LNCAP (cell line): ENCODE results near the gene HNRNPH1.

Source experiments
- CTCF ChIP-seq: fragments of 450-650 bp; IDR thresholded peaks from 2 replicates; pipeline ENCODE4 v1.5.1; 2017; ENCODE audit warnings: mild to moderate bottlenecking

HNRNPH1 gene

DNA sequence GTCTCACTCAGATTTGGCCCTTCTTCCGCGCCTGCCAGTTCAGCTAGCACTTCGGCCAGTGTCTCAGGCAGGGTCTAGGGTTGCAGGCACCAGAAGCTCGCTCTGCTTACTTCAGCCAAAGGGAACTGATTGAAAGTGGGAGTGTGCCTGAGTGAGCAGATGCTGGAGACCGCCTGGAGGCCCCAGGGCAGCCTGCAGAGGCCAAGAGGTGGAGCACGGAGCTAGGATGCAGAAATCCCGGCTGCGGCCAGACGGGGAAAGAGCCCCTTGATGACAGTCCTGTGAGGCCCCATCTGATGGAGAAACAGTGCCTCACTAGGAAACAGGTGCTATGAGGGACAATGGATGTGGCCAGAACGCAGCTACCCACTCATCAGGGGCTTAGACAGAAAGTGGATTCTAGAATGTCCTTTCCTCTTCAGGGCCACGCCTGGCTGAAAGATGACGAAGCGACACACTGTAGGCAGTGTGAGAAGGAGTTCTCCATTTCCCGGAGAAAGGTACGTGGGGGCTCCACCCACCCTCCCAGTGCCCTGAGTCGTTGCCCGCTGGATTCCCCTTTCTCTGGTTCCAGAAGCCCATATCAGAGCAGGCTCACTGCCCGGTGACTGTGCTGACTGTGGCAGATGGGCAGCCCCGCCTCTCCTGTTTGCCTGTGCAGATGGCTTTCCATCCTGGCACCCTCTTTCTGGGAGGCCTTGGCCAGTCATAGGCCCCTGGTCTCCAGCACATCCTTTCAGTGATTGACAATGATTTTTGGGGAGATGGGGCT is 16.1 kb downstream of the HNRNPH1 start:
- TF ChIP-seq CTCF: no peak

- no peak for TF ChIP-seq CTCF
Observed at GRCh38 chr5:179606910-179607159, 16.6 kb downstream of the HNRNPH1 start.

GRCh38 chr5:179606071-179606909 is 17.2 kb downstream of the HNRNPH1 start:
- no peak for TF ChIP-seq CTCF

- TF ChIP-seq CTCF: no peak
Observed at GRCh38 chr5:179605026-179605833, 18.2 kb downstream of the HNRNPH1 start.

- no peak for TF ChIP-seq CTCF
Observed at GRCh38 chr5:179603308-179603707, 20.2 kb downstream of the HNRNPH1 start.

DNA sequence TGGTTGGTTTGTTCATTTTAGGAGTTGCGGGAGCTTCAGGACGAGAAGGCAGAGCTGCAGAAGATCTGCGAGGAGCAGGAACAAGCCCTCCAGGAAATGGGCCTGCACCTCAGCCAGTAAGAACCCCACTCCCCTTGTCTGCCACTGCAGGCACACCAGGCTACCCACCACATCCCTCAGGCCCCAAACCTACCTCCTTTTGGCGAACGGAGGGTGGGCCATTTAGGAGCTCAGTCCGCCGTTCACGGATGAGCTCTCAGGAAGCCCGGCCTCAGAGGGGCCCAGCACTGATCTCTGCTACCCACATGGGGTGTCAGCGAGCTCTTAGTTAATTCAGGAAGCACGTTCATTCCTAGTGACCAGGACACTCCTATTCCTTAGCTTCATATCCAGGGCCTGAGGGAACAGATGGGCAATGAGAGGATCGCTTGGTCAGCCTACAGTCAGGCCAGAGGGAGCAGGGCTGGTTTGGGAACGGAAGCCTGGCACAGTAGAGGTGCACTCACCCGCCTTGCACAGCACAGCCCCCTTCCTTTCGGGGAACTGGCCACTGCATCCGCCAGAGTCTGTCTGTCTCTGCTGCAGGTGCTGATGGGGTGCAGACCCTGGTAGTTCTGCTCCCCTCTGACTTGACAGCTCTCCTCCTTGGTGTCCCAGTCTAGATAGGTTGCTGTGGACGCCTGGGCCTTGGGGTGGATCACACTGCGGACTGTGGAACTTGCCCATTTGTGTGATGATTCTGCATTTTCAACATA is 21.4 kb downstream of the HNRNPH1 start:
- TF ChIP-seq CTCF: no peak

DNA sequence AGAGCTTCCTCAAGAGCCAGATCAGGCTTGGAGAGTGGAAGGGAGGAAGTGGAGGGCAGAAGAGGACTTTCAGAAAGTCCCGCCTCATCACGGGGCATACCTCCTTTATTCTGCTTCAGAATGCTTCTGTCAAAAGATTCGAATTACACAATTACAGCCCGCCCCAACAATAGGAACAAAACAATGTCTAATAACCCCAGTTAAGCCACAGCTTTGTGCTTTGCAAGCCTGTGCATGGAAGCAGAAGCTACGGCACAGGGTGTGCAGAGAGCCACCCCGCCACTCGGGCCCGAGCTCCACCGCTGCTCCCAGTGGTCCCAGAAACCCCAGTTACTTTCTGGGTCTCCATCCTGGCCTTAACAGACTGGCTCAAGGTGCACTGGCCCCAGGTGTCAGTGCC is 23.5 kb downstream of the HNRNPH1 start:
- TF ChIP-seq CTCF: no peak
